ENCODE data around the gene TRAPPC12.
A peak's percentile ranks its signal among the peaks of the same experiment; 100 is the strongest.

TRAPPC12 gene

DNA sequence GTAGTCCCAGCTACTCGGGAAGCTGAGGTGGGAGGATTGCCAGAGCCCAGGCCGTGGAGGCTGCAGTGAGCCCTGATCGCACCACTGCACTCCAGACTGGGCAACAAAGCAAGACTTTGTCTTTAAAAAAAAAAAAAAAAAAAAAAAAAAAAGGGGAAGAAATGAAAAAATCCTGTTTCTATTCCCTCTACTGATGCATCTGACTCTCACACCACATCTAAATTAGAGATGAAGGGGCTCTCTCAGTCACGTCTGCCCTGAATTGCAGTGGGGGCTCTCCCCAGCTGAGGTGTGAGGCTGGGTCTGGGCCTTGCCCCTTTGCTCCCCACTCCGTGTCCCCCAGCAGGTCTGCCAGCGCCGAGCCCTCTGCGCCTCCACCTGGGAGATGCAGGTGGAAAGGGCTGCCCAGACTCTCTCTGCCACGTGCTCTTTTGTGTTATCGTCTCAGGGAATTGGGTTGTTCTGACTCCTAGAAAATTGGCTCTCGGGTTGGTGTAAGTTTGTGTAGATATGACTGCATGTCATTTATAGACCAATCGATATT lies 30.2 kb downstream of the TRAPPC12 start:
- no peak for DNase-seq

GRCh38 chr2:3411103-3411502 lies 31.6 kb downstream of the TRAPPC12 start:
- no peak for DNase-seq

DNA sequence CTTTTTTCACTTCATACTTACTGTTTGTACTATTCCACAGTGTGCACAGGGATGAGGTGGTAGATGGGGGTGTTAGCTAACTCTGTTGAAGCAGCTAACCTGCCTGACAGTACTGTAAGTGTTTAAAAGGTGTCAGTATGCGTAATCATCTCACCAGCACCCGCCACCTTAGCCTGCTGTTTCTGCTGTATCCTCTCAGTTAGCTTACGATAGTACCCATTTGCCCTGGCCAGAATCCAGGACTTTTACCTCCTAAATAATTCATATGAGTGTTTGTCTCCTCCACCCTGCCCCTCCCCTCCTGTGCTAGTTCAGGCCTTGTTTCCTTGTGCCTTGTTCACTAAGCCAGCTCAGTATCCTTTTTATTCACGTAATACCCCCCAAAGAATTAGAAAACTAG lies 34.2 kb downstream of the TRAPPC12 start:
- no peak for DNase-seq

DNA sequence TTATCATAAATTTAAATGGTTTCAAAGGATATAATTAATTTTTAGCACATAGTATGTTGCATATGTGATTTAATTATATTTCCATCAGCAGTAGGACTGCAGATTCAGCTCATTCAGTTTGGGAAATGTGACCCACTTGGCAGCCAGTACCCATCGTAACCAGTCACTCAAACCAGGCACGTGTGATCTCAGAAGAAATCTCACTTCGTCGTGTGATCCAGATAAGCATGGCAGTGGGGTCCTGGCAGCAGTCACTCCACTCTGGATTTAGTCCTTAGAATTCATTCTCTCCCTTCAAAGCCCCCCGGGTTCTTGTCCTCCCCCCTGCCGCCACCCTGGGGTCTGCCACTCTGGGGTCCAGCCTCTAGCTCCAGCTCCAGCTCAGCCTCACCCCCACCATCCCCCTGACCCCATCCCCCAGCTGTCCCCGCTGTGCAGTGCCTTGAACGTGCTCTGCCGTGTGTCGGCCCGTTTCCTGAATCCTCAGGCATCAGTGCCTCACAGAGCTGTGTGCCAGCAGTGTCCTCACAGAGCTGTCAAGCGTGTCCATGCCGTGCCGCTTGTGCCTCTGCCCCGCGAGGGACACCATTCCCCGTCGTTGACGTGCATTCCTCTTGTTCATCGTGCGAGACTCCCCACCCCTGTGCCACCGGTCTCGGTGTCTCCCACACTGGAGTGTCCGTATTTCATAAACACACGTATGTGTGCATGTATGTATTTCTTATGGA lies 34.8 kb downstream of the TRAPPC12 start:
- DNase-seq: no peak

DNA sequence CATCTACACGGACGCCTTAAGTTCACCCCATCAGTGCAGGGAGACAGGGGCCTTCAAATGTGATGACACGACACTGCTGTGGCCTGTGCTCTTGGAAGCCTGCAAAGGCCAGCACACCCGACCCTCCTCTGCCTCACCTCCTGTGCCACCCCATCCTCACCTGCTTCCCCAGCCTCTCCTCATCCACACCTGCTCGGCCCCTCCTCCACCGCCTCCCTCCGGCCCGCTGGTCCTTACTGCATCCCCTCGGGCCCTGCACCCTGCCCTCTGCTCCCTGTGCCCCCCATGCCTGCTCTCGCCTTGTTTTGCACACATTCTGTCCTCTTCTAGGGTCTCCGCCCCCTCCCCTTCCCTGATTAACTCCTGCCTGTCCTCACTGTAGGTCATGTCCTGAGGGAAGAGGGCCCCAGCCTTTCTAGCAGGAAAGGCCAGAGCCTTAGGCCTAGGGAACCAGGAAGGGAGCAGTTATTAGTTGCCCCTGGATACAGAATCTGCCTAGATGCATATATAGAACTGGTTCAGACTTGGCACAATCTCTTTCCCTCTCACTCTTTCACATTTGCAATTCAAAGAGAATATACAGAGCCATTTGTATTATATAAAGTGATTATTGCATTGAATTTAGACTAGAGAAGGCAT lies 39.4 kb downstream of the TRAPPC12 start:
- no peak for DNase-seq

DNA sequence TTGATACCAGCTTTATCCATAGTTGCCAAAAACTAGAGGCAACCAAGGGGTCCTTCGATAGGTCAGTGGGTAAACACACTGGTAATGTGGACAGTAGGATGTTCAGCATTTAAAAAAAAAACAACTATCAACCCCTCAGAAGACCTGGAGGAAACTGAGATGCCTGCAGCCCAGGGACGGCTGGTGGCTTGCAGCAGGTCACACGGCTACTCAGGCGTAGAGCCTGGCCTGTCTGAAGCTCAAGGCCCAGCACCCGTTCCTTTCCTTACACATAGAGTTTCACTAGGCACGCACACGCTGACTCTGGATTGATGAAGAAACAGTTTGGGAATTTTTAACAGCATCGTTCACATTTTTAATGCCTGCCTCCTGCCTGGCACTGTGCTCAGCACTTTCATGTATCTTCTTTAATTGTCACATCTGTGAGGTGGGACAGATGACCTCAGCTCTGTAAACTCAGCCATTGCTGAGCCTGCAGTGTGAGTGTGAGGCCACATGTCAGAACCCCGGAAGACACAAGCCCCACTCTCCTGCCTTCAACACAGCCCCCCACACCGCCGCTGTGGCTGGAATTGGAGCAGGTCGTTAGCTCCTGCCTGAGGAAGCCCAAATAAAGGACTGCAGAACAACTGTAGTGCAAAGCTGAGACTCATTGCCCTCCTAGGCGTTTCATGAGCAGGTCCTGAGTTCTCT lies 40.7 kb downstream of the TRAPPC12 start:
- no peak for DNase-seq

DNA sequence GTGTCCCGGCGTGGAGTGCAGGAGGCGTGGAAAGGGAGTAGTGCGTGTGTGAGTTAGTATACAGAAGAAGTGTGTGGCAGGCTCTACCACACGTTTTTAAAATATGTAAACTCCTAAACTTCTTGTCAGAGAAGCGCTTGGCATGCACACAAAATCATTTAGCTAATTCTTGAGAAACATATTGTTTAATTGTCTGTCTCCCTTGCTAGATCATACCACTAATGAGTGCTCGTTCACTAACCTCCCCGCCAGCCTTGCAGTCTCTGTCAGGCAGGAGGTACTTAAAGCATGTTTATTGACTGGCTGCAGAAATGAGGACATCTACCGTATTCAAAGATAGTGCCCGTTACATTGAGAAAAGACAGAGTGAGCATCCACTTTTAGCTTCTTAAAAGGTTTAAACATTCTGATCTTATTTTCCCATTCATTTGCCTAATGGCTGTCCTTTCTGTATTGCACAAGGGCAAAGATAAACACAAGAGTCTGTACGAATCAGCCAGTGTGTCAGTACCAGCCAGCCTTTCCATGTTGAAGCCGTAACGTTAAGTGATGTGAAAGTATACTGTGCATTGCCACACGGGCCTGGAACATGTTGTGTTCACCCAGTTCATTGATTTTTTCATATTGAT lies 41.4 kb downstream of the TRAPPC12 start:
- no peak for DNase-seq

DNA sequence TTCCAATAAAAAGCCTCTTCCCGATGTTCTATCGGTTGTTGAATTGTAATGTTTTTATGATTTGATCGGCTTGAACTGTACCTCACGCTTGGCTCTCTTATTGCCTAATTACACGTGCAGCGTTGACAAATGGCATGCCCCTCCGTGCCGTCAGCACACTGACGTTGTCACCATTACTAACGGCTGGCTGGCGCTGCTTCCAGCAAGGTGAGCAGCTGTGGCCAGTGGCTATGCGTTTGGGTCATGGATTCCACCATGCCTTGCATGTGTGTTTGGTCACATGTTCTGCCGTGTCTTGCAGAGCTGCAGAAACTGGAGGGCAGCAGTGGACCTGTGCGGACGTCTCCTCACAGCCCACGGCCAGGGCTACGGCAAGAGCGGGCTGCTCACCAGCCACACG lies 42.1 kb downstream of the TRAPPC12 start:
- no peak for DNase-seq

GRCh38 chr2:3422161-3422779 lies 42.8 kb downstream of the TRAPPC12 start:
- no peak for DNase-seq

GRCh38 chr2:3423492-3424170 lies 44.1 kb downstream of the TRAPPC12 start:
- peak; percentile 48 to 70 (median 62) for DNase-seq

DNA sequence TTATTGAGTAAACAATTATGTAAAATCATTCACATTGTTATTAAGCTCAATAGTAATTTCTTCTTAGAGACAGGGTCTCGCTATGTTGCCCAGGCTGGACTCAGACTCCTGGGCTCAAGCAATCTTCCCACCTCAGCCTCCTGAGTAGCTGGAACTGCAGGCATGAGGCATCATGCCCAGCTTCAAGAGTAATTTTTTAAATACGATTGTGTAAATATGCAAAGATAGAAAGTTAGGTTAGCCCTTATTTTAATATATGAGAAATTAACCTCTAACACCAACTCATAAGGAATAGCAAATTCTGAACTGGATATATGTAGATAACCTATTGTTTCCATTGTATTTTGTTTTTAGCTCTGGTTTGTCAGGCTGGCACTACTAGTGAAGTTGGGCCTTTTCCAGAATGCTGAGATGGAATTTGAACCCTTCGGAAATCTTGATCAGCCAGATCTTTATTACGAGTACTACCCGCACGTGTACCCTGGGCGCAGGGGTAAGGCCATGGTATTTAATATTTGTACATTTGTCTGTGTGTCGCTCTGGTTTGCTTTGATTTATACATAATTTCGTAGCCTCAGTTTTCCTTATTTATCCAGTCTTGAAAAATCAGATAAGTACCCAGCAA lies 44.8 kb downstream of the TRAPPC12 start:
- no peak for DNase-seq

DNA sequence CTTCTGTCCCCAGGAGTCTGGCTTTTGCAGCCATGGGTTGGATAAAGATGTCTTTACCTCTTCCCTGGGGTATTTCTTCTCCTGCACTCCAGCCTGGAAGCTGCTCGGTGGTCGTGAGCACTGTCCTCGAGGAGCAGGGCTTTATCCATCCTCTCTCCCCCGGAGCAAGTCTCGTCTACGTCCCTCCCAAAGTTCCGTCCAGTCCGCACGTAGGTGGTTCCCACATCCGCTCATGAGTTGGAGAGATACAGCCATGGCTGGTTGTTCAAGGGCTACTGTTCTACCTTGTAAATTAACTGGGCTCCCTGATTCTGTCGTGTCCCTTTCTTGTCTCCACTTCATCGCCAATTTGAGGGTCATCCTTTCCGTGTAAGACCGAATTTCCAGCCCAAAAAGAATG lies 47.1 kb downstream of the TRAPPC12 start:
- DNase-seq: no peak

GRCh38 chr2:3427272-3427671 lies 47.8 kb downstream of the TRAPPC12 start:
- DNase-seq: no peak

- no peak for DNase-seq
Measured at GRCh38 chr2:3428577-3428976, 49.1 kb downstream of the TRAPPC12 start.

GRCh38 chr2:3429066-3429610 lies 49.6 kb downstream of the TRAPPC12 start:
- DNase-seq: no peak

DNA sequence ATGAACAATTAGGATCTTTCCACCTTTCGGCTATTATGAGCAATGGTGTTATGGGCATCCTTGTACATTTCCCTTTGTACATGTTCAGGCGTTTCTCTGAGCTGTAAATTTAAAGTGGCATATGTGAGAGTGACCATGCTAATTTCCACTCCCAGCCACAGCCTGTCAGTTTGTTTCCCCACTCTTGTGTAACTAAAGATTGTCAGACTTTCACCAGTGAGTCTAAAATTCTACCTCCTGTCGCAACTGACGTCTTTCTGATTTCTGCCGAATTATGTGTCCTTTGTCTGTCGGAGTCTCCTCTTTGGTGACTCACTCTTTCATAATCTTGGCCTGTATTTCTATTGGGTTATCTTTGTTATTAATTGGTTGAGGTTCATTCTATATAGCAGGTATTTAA lies 50.7 kb downstream of the TRAPPC12 start:
- DNase-seq: no peak

DNA sequence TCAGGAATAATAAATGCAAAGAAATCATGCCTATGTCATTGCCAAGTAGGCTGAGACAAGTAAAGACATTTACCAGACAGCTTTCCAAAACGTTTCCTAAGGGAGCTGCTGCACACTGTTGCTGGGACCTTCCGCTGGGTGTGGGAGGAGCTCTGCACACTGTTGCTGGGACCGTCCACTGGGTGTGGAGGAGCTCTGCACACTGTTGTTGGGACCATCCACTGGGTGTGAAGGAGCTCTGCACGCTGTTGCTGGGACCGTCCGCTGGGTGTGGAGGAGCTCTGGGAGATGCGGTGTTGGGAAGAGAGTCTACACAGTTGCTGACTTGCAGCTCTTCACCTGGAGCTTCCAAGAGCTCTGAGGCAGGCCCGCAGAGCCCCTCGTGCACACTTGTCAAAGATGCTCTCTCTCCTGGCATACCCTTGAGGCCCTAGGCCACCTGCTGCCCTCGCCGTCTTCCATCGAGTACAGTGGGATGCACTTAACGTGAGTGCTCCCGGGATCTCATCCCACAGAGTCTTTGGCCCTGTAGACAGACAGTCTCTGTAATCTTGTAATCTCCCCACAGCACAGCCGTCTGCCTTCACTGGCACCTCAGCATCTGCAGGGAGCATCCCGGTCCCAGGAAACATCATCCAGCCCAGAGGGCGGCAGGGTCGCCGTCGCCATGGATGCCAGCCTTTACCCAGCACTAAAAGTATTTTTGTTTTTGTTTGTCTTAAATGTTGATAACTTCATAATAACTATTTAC lies 51.4 kb downstream of the TRAPPC12 start:
- DNase-seq: no peak

GRCh38 chr2:3432067-3432466 lies 52.6 kb downstream of the TRAPPC12 start:
- DNase-seq: no peak

DNA sequence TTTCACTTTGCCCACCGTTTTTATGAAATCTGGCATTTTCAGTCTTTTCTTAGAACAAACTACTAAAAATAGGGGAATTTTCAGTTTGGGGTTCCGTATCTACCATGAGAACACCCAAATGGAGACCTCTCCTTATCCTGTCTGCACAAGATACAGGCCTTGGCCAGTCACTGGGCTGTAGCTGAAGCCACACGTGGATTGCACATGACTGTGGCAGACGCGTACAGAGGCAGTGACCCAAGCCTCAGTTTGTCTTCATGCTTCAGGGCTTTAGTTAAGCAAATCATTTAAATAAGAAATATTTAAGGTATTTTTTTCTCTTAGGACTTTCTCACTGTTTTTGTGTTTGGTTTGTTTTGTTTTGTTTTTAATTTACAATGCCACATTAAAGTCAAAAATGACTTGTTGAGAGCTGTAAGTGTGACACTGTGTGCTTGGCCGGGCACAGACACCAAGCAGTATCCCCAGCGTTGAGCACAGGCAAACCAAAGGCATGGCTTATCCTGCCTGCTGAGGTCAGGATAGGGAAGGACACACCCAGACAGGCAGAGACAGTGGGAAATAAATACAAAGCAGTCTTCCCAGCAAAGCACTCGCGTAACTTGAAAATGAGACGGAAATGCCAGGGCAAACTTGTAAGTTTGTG lies 53.3 kb downstream of the TRAPPC12 start:
- no peak for DNase-seq

DNA sequence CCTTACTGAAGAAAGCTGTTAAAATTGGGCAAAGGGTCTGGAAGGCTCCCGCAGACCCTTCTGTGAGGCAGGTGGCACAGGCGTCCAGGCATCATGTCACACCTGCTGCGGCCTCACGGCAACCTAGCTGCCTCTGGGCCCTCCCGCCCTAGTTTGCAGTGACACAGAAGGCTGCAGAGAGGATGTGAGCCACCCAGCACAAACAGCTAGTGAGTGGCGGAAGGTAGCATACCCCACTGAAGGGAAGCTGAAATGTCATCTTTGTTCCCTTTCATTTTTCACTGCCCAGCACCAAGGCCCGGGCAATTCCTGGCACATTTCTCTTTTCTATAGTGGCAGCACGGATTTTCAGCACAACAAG lies 53.8 kb downstream of the TRAPPC12 start:
- DNase-seq: no peak

Data from activated naive CD4-positive, alpha-beta T cell (primary cell).